ENCODE data around the gene VSTM1. TPM values are rescaled to one million over a fixed set of nuclear protein-coding genes. Genes with fewer than 3 reads are reported as not detected.
"Not testable (repeated sequence)": the region's sequence is repeated elsewhere in the genome, so short reads cannot be mapped to it uniquely, and the experiment has no call there.

Gene VSTM1
- total RNA-seq, 2 donors from 2014 or later = not detected

DNA sequence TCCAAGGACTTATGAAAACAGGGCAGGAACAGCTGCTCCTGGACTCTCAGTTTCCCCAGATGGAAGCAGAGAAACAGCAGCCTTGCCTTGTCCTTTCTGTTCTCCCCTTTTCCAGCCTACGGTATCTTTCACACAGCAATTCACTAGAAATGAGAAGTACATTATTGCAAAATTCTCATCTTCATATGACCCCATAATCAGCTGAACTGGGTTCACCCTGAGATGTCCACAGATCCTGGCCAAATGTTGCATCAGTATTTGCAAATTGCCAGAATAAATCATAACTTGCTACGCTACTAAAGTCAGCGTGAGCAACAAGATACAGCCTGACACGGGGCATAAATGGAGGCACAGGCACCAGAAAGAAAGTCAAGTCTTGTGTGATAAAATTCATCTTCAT is 16.1 kb downstream of the VSTM1 start:
- H3K36me3 ChIP-seq (replicated peaks in 1 of 2; ENCODE audit: insufficient read depth in 1 of 2, low read depth in 2 of 2) = no peaks in the 10 kb centered on the region
- H3K4me3 ChIP-seq = no peak overlapping the region
- no peak overlapping the region for H3K27ac ChIP-seq
- intact Hi-C loops (cut with DNase I) = no loop called here
- no peaks in the 10 kb centered on the region for H3K9me3 ChIP-seq
- no peak for TF ChIP-seq CTCF (IDR thresholded peaks at IDR 0.05)
- no peak for TF ChIP-seq POLR2A (IDR thresholded peaks at IDR 0.05)
- H3K27me3 ChIP-seq = no peaks in the 10 kb centered on the region
- no peaks in the 10 kb centered on the region for H3K4me1 ChIP-seq
- DNase-seq (peak in 1 of 4 donors; percentile 14), ATAC-seq (no peak)
- 53 to 54% methylated on average over 4 of the region's 4 CpGs for WGBS, 2 donors

GRCh38 chr19:54045771-54046170 is 17.9 kb downstream of the VSTM1 start:
- H3K4me3 ChIP-seq = no peak overlapping the region
- H3K27me3 ChIP-seq = no peaks in the 10 kb centered on the region
- intact Hi-C loops (cut with DNase I) = no loop called here
- DNase-seq = no peak
- no peaks in the 10 kb centered on the region for H3K4me1 ChIP-seq
- TF ChIP-seq POLR2A (IDR thresholded peaks at IDR 0.05) = no peak
- no peak for TF ChIP-seq CTCF (IDR thresholded peaks at IDR 0.05)
- 35 to 40% methylated on average over 2 of the region's 2 CpGs for WGBS, 2 donors
- H3K27ac ChIP-seq = no peak overlapping the region
- ATAC-seq = no peak
- H3K9me3 ChIP-seq = no peaks in the 10 kb centered on the region
- no peaks in the 10 kb centered on the region for H3K36me3 ChIP-seq (replicated peaks in 1 of 2; ENCODE audit: insufficient read depth in 1 of 2, low read depth in 2 of 2)

DNA sequence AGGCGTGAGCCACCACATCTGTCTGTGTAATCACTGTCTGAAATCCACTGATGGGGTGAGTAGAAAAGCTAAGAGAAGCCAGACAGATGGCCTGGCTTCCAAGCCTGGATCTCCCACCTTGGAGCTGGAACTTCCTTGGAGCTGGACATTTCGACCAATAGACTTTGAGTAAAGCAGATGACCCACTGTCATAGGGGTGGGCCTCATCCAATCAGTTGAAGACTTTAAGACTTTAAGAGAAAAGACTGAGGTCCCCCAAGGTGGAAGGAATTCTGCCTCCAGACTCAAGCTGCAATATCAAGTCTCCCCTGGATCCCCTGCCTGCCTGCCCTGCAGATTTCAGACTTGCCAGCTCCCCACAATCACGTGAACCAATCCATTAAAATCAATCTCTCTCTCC is 20.7 kb downstream of the VSTM1 start:
- TF ChIP-seq CTCF (IDR thresholded peaks at IDR 0.05) = no peak
- TF ChIP-seq POLR2A (IDR thresholded peaks at IDR 0.05) = no peak
- ATAC-seq = no peak
- Histone ChIP-seq H3K9me3 (no peaks in the 10 kb centered on the region), H3K4me3 (no peak overlapping the region), H3K27ac (no peak overlapping the region), H3K4me1 (no peaks in the 10 kb centered on the region), H3K27me3 (no peaks in the 10 kb centered on the region), H3K36me3 (replicated peaks in 1 of 2; ENCODE audit: insufficient read depth in 1 of 2, low read depth in 2 of 2) (no peaks in the 10 kb centered on the region)
- 52 to 67% methylated on average over 3 of the region's 3 CpGs for WGBS, 2 donors
- intact Hi-C loops (cut with DNase I) = no loop called here
- no peak for DNase-seq

GRCh38 chr19:54041969-54042606 is 21.6 kb downstream of the VSTM1 start:
- no peak for TF ChIP-seq CTCF (IDR thresholded peaks at IDR 0.05)
- TF ChIP-seq POLR2A (IDR thresholded peaks at IDR 0.05) = no peak

DNA sequence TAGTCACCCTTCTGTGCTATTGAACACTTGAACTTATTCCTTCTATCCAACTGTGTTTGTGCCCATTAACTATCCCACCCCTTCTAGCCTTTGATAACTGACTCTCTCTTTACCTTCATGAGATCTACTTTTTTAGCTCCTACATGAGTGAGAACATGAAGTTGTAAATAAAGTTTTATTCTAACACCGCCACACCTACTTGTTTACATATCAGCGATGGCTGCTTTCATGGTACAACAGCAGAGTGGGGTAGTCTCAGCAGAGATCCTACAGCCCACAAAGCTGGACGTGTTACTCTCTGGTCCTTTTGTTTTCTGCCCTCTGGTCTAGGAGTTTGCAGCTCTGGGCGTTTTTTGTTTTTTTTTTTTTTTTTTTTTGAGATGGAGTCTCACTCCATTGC is 23.7 kb downstream of the VSTM1 start:
- Histone ChIP-seq H3K27me3 (no peaks in the 10 kb centered on the region), H3K27ac (no peak overlapping the region), H3K9me3 (no peaks in the 10 kb centered on the region), H3K4me1 (no peaks in the 10 kb centered on the region), H3K4me3 (no peak overlapping the region), H3K36me3 (replicated peaks in 1 of 2; ENCODE audit: insufficient read depth in 1 of 2, low read depth in 2 of 2) (no peaks in the 10 kb centered on the region)
- 65 to 71% methylated on average over 4 of the region's 4 CpGs for WGBS, 2 donors
- ATAC-seq (no peak), DNase-seq (no peak)
- intact Hi-C loops (cut with DNase I) = no loop called here
- no peak for TF ChIP-seq POLR2A (IDR thresholded peaks at IDR 0.05)

More at GRCh38 chr19:54041969-54042606, 21.6 kb downstream of the VSTM1 start:
- no peaks in the 10 kb centered on the region for H3K9me3 ChIP-seq
- WGBS, 2 donors = 38 to 41% methylated on average over 9 of the region's 9 CpGs
- DNase-seq = no peak
- no peak overlapping the region for H3K27ac ChIP-seq
- H3K27me3 ChIP-seq = no peaks in the 10 kb centered on the region
- no peak for ATAC-seq
- no peak overlapping the region for H3K4me3 ChIP-seq
- intact Hi-C loops (cut with DNase I) = no loop called here
- no peaks in the 10 kb centered on the region for H3K4me1 ChIP-seq
- no peaks in the 10 kb centered on the region for H3K36me3 ChIP-seq (replicated peaks in 1 of 2; ENCODE audit: insufficient read depth in 1 of 2, low read depth in 2 of 2)

DNA sequence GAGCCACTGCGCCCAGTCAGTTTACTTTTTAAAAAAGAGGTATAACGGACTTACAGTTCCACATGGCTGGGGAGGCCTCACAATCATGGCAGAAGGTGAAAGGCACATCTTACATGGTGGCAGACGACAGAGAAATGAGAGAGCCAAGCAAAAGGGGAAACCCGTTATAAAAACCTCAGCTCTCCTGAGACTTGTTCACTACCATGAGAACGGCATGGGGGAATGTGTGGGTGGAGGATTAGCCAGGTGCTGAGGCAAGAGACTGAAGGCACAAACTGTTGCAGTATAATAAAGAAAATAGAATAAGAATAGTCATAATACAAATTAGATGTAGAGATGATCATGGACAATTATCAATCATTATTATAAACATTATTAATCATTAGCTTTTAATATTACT is 27.2 kb downstream of the VSTM1 start:
- H3K27ac ChIP-seq; H3K27me3 ChIP-seq; H3K9me3 ChIP-seq; H3K4me1 ChIP-seq; intact Hi-C loops (cut with DNase I); H3K4me3 ChIP-seq; ATAC-seq; H3K36me3 ChIP-seq (replicated peaks in 1 of 2; ENCODE audit: insufficient read depth in 1 of 2, low read depth in 2 of 2); DNase-seq: not testable (repeated sequence)
- WGBS, 2 donors = 51 to 68% methylated on average over 5 of the region's 5 CpGs
